Endodermal cell (in vitro differentiated cells): ENCODE results near the gene ATXN7. TPM values are rescaled to one million over a fixed set of nuclear protein-coding genes. Genes with fewer than 3 reads are reported as not detected.
A peak's percentile ranks its signal among the peaks of the same experiment; 100 is the strongest.

Experiments
- DNase-seq: peaks from one replicate; pipeline ENCODE4 v3.0.0-alpha.2; 2017
- H3K27ac ChIP-seq: 2 replicates; pipeline ENCODE4 v1.5.1; 2013; ENCODE audit warnings: mild to moderate bottlenecking, low read depth, low read length, moderate library complexity
- H3K27me3 ChIP-seq: 2 replicates; pipeline ENCODE4 v1.6.1; 2013; ENCODE audit warnings: mild to moderate bottlenecking, low read length, moderate library complexity; ENCODE audit not compliant: insufficient read depth, control insufficient read depth, poor library complexity, severe bottlenecking
- H3K36me3 ChIP-seq: 2 replicates; pipeline ENCODE4 v1.7.0; 2013; ENCODE audit warnings: mild to moderate bottlenecking, low read length, moderate library complexity; ENCODE audit not compliant: control insufficient read depth, insufficient read depth
- H3K4me1 ChIP-seq: one replicate; pipeline ENCODE4 v1.7.0; 2013; ENCODE audit warnings: low read length; ENCODE audit not compliant: control insufficient read depth, insufficient read depth
- H3K4me3 ChIP-seq: 2 replicates; pipeline ENCODE4 v1.5.1; 2013; ENCODE audit warnings: mild to moderate bottlenecking, low read length, moderate library complexity
- H3K9ac ChIP-seq: 2 replicates; pipeline ENCODE4 v1.6.1; 2013; ENCODE audit warnings: mild to moderate bottlenecking, low read length, moderate library complexity; ENCODE audit not compliant: poor library complexity, severe bottlenecking; ENCODE audit errors: extremely low read depth
- H3K9me3 ChIP-seq: 2 replicates; pipeline ENCODE4 v1.6.1; 2013; ENCODE audit warnings: mild to moderate bottlenecking, low read length, moderate library complexity; ENCODE audit not compliant: control insufficient read depth
- H3K27ac Mint-ChIP-seq: 2 replicates; pipeline ENCODE4 v1.8.0; 2020; ENCODE audit warnings: mixed read lengths
- H3K27me3 Mint-ChIP-seq: 2 replicates; pipeline ENCODE4 v1.8.0; 2021; ENCODE audit warnings: mild to moderate bottlenecking, mixed read lengths; ENCODE audit not compliant: insufficient read depth
- H3K36me3 Mint-ChIP-seq: 2 replicates; pipeline ENCODE4 v1.8.0; 2020; ENCODE audit warnings: low read depth, mixed read lengths
- H3K4me1 Mint-ChIP-seq: 2 replicates; pipeline ENCODE4 v1.8.0; 2020; ENCODE audit warnings: mixed read lengths
- H3K4me3 Mint-ChIP-seq: 2 replicates; pipeline ENCODE4 v1.8.0; 2020; ENCODE audit warnings: mild to moderate bottlenecking, moderate library complexity, mixed read lengths
- H3K9me3 Mint-ChIP-seq: 2 replicates; pipeline ENCODE4 v1.8.0; 2020; ENCODE audit warnings: mild to moderate bottlenecking, mixed read lengths
- WGBS, 2 experiments: methylation state at CpG; one replicate each; pipeline versions ENCODE4 v1.1.5 to v1.1.7; 2013; ENCODE audit warnings: missing lambda C conversion rate in 2 of 2, mixed read lengths in 1 of 2; ENCODE audit not compliant: insufficient coverage in 1 of 2, insufficient read length in 1 of 2; 5-methylcytosine and 5-hydroxymethylcytosine counted together
- total RNA-seq, 2 donors: library from RNA; stranded (reverse); fragmentation: NEBNext Ultra II Directional in 1 of 2; extraction: Animal tissue kit (Norgen Biotek cat#: 25700) in 1 of 2; gene quantifications; 2 replicates in 1 of 2; 3 replicates in 1 of 2; pipeline ENCODE4 v1.2.1, GENCODE V29; 2021
- TF ChIP-seq, protein P1 (sequence below): fragments of 200-600 bp; sonication (generic); conservative IDR thresholded peaks from 2 replicates; pipeline ENCODE4 v1.5.0; 2021; ENCODE audit warnings: antibody characterized with exemption, mild to moderate bottlenecking

ATXN7 gene
- total RNA-seq, 2 donors from 2014 or later = 28.1 to 28.8 TPM

DNA sequence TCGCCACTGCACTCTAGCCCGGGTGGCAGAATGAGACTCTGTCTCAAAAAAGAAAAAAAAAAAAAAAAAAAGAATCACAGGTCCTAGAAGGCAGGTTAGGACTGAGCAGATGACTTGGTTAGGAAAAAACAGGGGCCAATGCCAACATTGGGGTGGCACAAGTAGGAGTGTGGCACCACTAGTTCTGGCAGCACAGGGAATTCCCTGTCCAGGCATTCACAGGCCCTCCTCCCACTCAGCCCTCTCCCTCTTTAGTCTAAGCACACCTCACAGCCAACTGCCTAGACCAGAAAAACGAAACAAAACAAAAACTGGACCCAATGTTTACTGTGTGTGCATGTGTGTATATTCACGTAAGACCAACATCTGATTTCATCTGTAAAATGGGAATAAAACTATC lies 10.6 kb upstream of the ATXN7 start:
- WGBS, 2 experiments = 80 to 95% methylated on average over 1 to 4 of the region's 4 CpGs
- Histone ChIP-seq H3K4me1 (peaks cover 5% of the 10 kb centered on the region), H3K4me3 (no peak overlapping the region), H3K36me3 (peaks cover 4% of the 10 kb centered on the region), H3K9me3 (no peaks in the 10 kb centered on the region), H3K27me3 (no peaks in the 10 kb centered on the region), H3K9ac (no peak overlapping the region), H3K27ac (no peak overlapping the region)
- Mint-ChIP-seq H3K27me3 (no peaks in the 10 kb centered on the region), H3K9me3 (no peaks in the 10 kb centered on the region), H3K4me1 (peaks cover 34% of the 10 kb centered on the region), H3K4me3 (no peak overlapping the region), H3K36me3 (peaks cover 2% of the 10 kb centered on the region), H3K27ac (no peak overlapping the region)
- DNase-seq = no peak
- TF ChIP-seq, protein P1, sequence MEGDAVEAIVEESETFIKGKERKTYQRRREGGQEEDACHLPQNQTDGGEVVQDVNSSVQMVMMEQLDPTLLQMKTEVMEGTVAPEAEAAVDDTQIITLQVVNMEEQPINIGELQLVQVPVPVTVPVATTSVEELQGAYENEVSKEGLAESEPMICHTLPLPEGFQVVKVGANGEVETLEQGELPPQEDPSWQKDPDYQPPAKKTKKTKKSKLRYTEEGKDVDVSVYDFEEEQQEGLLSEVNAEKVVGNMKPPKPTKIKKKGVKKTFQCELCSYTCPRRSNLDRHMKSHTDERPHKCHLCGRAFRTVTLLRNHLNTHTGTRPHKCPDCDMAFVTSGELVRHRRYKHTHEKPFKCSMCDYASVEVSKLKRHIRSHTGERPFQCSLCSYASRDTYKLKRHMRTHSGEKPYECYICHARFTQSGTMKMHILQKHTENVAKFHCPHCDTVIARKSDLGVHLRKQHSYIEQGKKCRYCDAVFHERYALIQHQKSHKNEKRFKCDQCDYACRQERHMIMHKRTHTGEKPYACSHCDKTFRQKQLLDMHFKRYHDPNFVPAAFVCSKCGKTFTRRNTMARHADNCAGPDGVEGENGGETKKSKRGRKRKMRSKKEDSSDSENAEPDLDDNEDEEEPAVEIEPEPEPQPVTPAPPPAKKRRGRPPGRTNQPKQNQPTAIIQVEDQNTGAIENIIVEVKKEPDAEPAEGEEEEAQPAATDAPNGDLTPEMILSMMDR = no peak

DNA sequence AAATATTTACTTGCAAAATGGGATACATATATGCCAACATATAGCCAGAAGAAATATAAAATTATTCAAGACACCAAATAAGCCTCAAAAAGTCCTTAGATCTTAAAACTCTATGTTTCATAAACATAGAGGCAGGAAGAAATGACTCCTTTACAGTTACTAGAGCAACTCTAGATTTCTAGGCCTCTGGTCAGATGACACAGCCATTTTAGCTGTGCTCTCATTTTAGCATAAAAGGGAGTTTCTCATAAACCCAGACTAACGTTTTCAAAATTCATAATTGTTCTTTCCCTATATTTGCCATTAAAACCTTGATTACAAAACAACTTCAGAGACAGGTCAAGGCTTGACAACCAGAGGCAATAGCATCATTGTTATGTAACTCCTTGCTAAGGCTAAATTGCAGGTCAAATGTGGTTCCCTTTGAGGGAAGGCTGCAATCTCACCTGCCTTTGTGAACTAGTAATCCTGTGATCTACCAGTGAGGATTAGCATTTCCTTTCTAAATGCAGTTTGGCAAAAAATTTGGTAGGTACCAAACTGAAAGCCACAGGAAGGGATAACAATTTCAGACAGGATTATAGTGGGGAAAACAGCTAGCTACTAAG lies 8.2 kb upstream of the ATXN7 start:
- H3K9me3 Mint-ChIP-seq = no peaks in the 10 kb centered on the region
- no peaks in the 10 kb centered on the region for H3K27me3 ChIP-seq
- H3K4me1 Mint-ChIP-seq = peaks cover 27% of the 10 kb centered on the region
- peak; percentile 64 for DNase-seq
- H3K36me3 Mint-ChIP-seq = peaks cover 2% of the 10 kb centered on the region
- H3K27ac ChIP-seq = no peak overlapping the region
- peak overlapping the region; percentile 44 for H3K27ac Mint-ChIP-seq
- H3K27me3 Mint-ChIP-seq = no peaks in the 10 kb centered on the region
- no peak overlapping the region for H3K4me3 ChIP-seq
- H3K4me3 Mint-ChIP-seq = no peak overlapping the region
- no peaks in the 10 kb centered on the region for H3K4me1 ChIP-seq
- no peak overlapping the region for H3K9ac ChIP-seq
- WGBS, 2 experiments = 17 to 37% methylated on average over 1 of the region's 1 CpG
- H3K36me3 ChIP-seq = peaks cover 9% of the 10 kb centered on the region
- no peaks in the 10 kb centered on the region for H3K9me3 ChIP-seq
- TF ChIP-seq, protein P1 = no peak

DNA sequence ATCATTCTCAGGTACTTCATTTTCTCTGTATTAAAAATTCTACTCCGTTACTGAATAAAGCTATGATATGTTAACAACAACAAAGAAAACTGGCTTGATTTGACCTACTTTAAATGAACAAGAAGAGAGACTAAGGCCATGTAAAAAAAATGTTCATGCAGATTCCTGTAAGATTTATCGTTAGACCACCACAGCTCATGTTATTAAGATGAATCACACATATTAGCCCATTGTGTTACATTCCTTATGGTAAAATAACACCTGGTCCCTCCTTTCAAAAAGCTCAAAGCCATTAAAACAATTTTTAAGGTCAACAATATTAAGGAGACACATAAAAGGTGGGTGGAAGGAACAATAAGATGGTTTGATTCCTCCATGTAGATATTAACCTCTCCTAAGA lies 6.4 kb upstream of the ATXN7 start:
- Histone ChIP-seq H3K36me3 (peaks cover 9% of the 10 kb centered on the region), H3K4me1 (peaks cover 4% of the 10 kb centered on the region), H3K9me3 (no peaks in the 10 kb centered on the region), H3K4me3 (no peak overlapping the region), H3K27ac (no peak overlapping the region), H3K27me3 (no peaks in the 10 kb centered on the region), H3K9ac (no peak overlapping the region)
- no peak overlapping the region for H3K4me3 Mint-ChIP-seq
- peaks cover 45% of the 10 kb centered on the region for H3K4me1 Mint-ChIP-seq
- WGBS, 2 experiments = 84 to 96% methylated on average over 2 of the region's 2 CpGs
- no peaks in the 10 kb centered on the region for H3K9me3 Mint-ChIP-seq
- no peaks in the 10 kb centered on the region for H3K27me3 Mint-ChIP-seq
- TF ChIP-seq, protein P1 = no peak
- no peaks in the 10 kb centered on the region for H3K36me3 Mint-ChIP-seq
- H3K27ac Mint-ChIP-seq = peak overlapping the region; percentile 32
- no peak for DNase-seq
